Body of pancreas (tissue), 4 donors: Measurements from ENCODE around the gene APOM. TPM values are rescaled to one million over a fixed set of nuclear protein-coding genes. Genes with fewer than 3 reads are reported as not detected.

Experiments
- ATAC-seq: fragments of 150-250 bp; one replicate; pipeline ENCODE4 v1.9.1; 2016
- DNase-seq, 4 donors: peaks; one replicate each; pipeline ENCODE4 v3.0.0-alpha.2; 2019
- H3K27ac ChIP-seq, 4 donors: fragments of 200-600 bp; sonication (generic); 1 replicate in 3 of 4; 2 replicates in 1 of 4; pipeline versions ENCODE4 v1.5.1 to v1.6.1; 2016 to 2019; ENCODE audit warnings: mild to moderate bottlenecking in 1 of 4, mixed read lengths in 1 of 4, moderate library complexity in 1 of 4
- H3K27me3 ChIP-seq, 2 donors: fragments of 200-600 bp; sonication (generic); one replicate each; pipeline ENCODE4 v1.6.0; 2016; ENCODE audit warnings: mild to moderate bottlenecking in 1 of 2
- H3K36me3 ChIP-seq, 2 donors: fragments of 200-600 bp; sonication (generic); replicated peaks in 1 of 2; 2 replicates each; pipeline ENCODE4 v1.5.1; 2016; ENCODE audit warnings: low read depth in 2 of 2; ENCODE audit not compliant: insufficient read depth in 1 of 2
- H3K4me1 ChIP-seq: fragments of 200-600 bp; sonication (generic); one replicate; pipeline ENCODE4 v1.6.0; 2016
- H3K4me3 ChIP-seq, 2 donors: fragments of 200-600 bp; sonication (generic); 1 replicate in 1 of 2; 2 replicates in 1 of 2; pipeline ENCODE4 v1.5.1; 2016 to 2019
- H3K9me3 ChIP-seq, 3 donors: fragments of 200-600 bp; sonication (generic); 1 replicate in 2 of 3; 2 replicates in 1 of 3; pipeline ENCODE4 v1.5.1; 2016
- CTCF ChIP-seq, 7 experiments: fragments of 450-650 bp in 4 of 7; fragments of 200-600 bp in 3 of 7; sonication (generic) in 3 of 7; IDR thresholded peaks; one replicate each; pipeline ENCODE4 v1.5.1; 2016 to 2019; ENCODE audit warnings: antibody characterized with exemption in 7 of 7
- POLR2A ChIP-seq, 3 donors: fragments of 450-650 bp; IDR thresholded peaks; one replicate each; pipeline ENCODE4 v1.6.1; 2016; ENCODE audit warnings: antibody characterized with exemption in 3 of 3, mild to moderate bottlenecking in 2 of 3
- WGBS, 2 donors: methylation state at CpG; one replicate each; pipeline ENCODE4 v1.1.5; 2017; 5-methylcytosine and 5-hydroxymethylcytosine counted together
- intact Hi-C: fragments of 100-400 bp; cut with DNase I; formaldehyde crosslinking; loops from one replicate; pipeline ENCODE4 v1.15.1; 2023
- total RNA-seq, 2 donors: library from RNA; depleted of rRNA; stranded (reverse); fragments of >200 nt; gene quantifications; one replicate each; pipeline ENCODE4 v1.1.0, GENCODE V29; 2016

The APOM gene
- total RNA-seq, 2 donors from 2014 or later: 1.6 TPM; not detected in 1

- TF ChIP-seq POLR2A (IDR thresholded peaks at IDR 0.05): no peak
- TF ChIP-seq CTCF (IDR thresholded peaks at IDR 0.05): no peak
- Histone ChIP-seq H3K4me1 (peaks cover 46% of the 10 kb centered on the region), H3K4me3 (peak overlapping the region; percentile 87 to 96), H3K27ac (peak overlapping the region; percentile 57 to 96 (median 88)), H3K36me3 (peaks cover 6 to 28% of the 10 kb centered on the region in 2 donors), H3K27me3 (no peaks in the 10 kb centered on the region), H3K9me3 (no peaks in the 10 kb centered on the region)
- ATAC-seq (no peak), DNase-seq (no peak)
- intact Hi-C loops: no loop called here
- WGBS, 2 donors: 3 to 4% methylated on average over 15 of the region's 15 CpGs
Measured at GRCh38 chr6:31666337-31666965, 10.8 kb downstream of the APOM start.

GRCh38 chr6:31669676-31670075 is 14.0 kb downstream of the APOM start, which contains the start of gene LY6G5B:
Gene LY6G5B, plus strand, starts transcription at chr6:31669976. Its CDS starts 975 bp downstream, at chr6:31670951.
- DNase-seq: no peak
- TF ChIP-seq CTCF (IDR thresholded peaks at IDR 0.05) (no peak), POLR2A (IDR thresholded peaks at IDR 0.05) (no peak)
- Histone ChIP-seq H3K4me3 (no peak within 1 kb of the TSS), H3K9me3 (no peaks in the 10 kb centered on the region), H3K4me1 (peaks cover 23% of the 10 kb centered on the region), H3K36me3 (peaks cover 6 to 33% of the 10 kb centered on the region in 2 donors), H3K27me3 (no peaks in the 10 kb centered on the region), H3K27ac (no peak within 1 kb of the TSS)
- ATAC-seq: no peak
- 70 to 73% methylated on average over 8 of the region's 8 CpGs for WGBS, 2 donors
- intact Hi-C loops: no loop called here

- ATAC-seq (no peak), DNase-seq (no peak)
- 81 to 89% methylated on average over 4 of the region's 4 CpGs for WGBS, 2 donors
- TF ChIP-seq CTCF (IDR thresholded peaks at IDR 0.05) (no peak), POLR2A (IDR thresholded peaks at IDR 0.05) (no peak)
- Histone ChIP-seq H3K36me3 (peaks cover 0 to 5% of the 10 kb centered on the region in 2 donors), H3K4me1 (peaks cover 12% of the 10 kb centered on the region), H3K27ac (no peak overlapping the region), H3K27me3 (no peaks in the 10 kb centered on the region), H3K9me3 (no peaks in the 10 kb centered on the region), H3K4me3 (no peak overlapping the region)
- intact Hi-C loops: no loop called here
Measured at GRCh38 chr6:31676322-31676903, 20.7 kb downstream of the APOM start.

- 66 to 73% methylated on average over 6 of the region's 6 CpGs for WGBS, 2 donors
- intact Hi-C loops: no loop called here
Measured at GRCh38 chr6:31676904-31677303, 21.2 kb downstream of the APOM start.

More at GRCh38 chr6:31676904-31677303, 21.2 kb downstream of the APOM start:
- H3K27me3 ChIP-seq: no peaks in the 10 kb centered on the region
- no peak overlapping the region for H3K4me3 ChIP-seq
- TF ChIP-seq CTCF (IDR thresholded peaks at IDR 0.05) (no peak), POLR2A (IDR thresholded peaks at IDR 0.05) (no peak)
- peaks cover 0 to 3% of the 10 kb centered on the region in 2 donors for H3K36me3 ChIP-seq
- no peaks in the 10 kb centered on the region for H3K9me3 ChIP-seq
- ATAC-seq (no peak), DNase-seq (no peak)
- H3K4me1 ChIP-seq: peaks cover 17% of the 10 kb centered on the region
- H3K27ac ChIP-seq: no peak overlapping the region
